ENCODE results near the gene H2AZ2.

H2AZ2 gene

DNA sequence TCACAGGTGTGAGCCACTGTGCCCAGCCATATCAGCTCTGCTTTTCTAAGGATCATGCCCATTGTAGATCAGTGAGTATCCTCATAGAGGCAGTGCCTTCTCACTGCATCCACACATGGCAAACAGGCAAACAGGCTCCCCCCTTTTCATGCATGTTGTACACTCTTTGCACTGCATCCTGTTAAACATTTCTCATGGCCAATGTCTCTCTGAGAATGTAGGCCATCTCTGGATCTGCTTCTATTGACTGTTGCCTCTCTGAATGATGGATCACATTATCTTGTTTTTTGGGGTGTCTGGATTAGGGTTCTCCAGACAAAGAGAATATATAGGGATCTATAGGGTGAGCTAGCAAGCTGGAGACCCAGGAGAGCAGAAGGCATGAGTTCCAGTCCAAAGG is 64.5 kb downstream of the H2AZ2 start:
- TF ChIP-seq, protein P1, sequence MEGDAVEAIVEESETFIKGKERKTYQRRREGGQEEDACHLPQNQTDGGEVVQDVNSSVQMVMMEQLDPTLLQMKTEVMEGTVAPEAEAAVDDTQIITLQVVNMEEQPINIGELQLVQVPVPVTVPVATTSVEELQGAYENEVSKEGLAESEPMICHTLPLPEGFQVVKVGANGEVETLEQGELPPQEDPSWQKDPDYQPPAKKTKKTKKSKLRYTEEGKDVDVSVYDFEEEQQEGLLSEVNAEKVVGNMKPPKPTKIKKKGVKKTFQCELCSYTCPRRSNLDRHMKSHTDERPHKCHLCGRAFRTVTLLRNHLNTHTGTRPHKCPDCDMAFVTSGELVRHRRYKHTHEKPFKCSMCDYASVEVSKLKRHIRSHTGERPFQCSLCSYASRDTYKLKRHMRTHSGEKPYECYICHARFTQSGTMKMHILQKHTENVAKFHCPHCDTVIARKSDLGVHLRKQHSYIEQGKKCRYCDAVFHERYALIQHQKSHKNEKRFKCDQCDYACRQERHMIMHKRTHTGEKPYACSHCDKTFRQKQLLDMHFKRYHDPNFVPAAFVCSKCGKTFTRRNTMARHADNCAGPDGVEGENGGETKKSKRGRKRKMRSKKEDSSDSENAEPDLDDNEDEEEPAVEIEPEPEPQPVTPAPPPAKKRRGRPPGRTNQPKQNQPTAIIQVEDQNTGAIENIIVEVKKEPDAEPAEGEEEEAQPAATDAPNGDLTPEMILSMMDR (IDR thresholded peaks at IDR 0.05; ENCODE audit: low read depth, low read length), result no peak
- in situ Hi-C loops (cut with HindIII; ENCODE audit: low sequenced_read_pairs), result no loop called here
- no peak overlapping the region for H3K4me3 ChIP-seq (ENCODE audit: low read depth, low read length)
- DNase-seq (ENCODE audit: low read depth, low spot score), result no peak

DNA sequence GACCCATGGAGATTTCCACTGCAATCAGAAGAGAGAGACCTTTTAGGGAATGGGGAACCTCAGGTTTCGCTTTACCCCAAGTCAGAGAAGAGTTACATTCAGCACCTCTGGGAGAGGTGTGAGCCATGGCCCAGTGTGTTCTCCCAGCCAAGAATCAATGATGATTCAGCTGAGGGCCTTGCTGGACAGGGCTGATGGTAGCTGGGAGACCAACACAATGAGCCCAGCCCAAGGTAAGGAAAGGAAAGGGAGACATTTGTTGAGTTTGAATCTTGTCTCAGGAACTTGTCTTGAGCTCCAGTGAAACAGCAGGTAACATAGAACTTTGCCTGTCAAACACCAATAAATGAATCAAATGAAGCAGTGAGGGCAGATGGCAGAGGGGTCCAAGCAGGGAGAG is 65.4 kb downstream of the H2AZ2 start:
- H3K4me3 ChIP-seq (ENCODE audit: low read depth, low read length), result no peak overlapping the region
- in situ Hi-C loops (cut with HindIII; ENCODE audit: low sequenced_read_pairs), result no loop called here
- TF ChIP-seq, protein P1 (IDR thresholded peaks at IDR 0.05; ENCODE audit: low read depth, low read length), result no peak
- no peak for DNase-seq (ENCODE audit: low read depth, low spot score)
